ENCODE measurements around the gene ZNF248.

- no peak for TF ChIP-seq CTCF (conservative IDR thresholded peaks at IDR 0.05; ENCODE audit: low read depth, low read length)
- TF ChIP-seq EZH2phosphoT487 (IDR thresholded peaks at IDR 0.05; ENCODE audit: borderline replicate concordance, low read length) = no peak
- no peak for TF ChIP-seq EZH2 (IDR thresholded peaks at IDR 0.05; ENCODE audit: low read length, unreplicated experiment)
Measured at GRCh38 chr10:37760817-37761216, 96.6 kb downstream of the ZNF248 start.
